Measurements from ENCODE around the gene TP53BP2. TPM values are rescaled to one million over a fixed set of nuclear protein-coding genes. Genes with fewer than 3 reads are reported as not detected.

The TP53BP2 gene
- total RNA-seq, 1 donor: 32.7 TPM

DNA sequence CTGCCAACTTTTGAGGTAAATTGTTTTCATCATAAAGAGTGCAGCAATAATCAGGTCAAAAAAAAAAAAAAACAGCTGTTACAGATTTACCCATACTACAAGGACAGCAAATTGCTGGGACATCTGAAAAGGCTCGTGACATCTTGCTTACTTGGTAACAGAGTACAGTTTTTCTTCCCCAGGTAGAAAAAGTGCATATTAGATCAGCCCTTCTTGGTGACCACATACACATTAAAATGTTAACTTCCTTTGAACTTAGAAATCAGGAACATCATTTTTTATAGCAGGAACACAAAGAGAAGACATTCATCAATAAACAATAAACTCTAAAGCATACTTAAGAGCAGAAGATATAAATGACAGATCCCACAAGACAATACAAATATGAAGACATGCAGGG lies 16.1 kb downstream of the TP53BP2 start:
- no peak overlapping the region for H3K4me3 ChIP-seq (ENCODE audit: low read depth, low read length)
- TF ChIP-seq, protein P1, sequence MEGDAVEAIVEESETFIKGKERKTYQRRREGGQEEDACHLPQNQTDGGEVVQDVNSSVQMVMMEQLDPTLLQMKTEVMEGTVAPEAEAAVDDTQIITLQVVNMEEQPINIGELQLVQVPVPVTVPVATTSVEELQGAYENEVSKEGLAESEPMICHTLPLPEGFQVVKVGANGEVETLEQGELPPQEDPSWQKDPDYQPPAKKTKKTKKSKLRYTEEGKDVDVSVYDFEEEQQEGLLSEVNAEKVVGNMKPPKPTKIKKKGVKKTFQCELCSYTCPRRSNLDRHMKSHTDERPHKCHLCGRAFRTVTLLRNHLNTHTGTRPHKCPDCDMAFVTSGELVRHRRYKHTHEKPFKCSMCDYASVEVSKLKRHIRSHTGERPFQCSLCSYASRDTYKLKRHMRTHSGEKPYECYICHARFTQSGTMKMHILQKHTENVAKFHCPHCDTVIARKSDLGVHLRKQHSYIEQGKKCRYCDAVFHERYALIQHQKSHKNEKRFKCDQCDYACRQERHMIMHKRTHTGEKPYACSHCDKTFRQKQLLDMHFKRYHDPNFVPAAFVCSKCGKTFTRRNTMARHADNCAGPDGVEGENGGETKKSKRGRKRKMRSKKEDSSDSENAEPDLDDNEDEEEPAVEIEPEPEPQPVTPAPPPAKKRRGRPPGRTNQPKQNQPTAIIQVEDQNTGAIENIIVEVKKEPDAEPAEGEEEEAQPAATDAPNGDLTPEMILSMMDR (IDR thresholded peaks at IDR 0.05; ENCODE audit: insufficient read depth, low read length): no peak
- DNase-seq (ENCODE audit: low read depth): no peak

DNA sequence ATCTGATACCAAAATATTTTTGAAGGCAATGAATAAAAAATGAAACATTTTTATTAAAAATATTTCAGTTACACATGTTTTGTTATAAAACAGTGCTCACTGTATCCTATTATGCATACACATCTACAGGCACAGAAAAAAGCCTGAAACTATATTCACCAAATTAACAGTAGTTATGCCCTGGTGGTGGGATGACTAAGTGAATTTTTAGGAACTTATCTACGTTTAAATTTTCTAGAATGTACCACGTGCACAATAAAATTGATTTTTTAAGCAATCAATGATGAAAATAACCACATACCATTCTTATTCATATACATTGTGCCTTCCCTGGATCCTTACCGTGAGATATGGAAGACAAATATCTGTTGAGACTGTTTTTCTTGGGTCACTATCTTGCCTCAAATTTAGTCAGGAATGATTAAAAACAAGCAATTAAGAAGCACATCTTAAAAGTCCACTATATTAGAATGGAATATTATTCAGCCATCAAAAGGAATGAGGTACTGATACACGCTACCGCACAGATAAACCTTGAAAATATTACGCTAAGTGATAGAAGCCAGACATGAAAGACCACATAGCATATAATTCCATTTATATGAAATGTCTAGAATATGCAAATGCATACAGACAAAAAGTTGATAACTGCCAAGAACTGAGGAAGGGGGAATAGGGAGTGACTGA lies 17.4 kb downstream of the TP53BP2 start:
- no peak for DNase-seq (ENCODE audit: low read depth)
- TF ChIP-seq, protein P1 (IDR thresholded peaks at IDR 0.05; ENCODE audit: insufficient read depth, low read length): no peak
- no peak overlapping the region for H3K4me3 ChIP-seq (ENCODE audit: low read depth, low read length)

DNA sequence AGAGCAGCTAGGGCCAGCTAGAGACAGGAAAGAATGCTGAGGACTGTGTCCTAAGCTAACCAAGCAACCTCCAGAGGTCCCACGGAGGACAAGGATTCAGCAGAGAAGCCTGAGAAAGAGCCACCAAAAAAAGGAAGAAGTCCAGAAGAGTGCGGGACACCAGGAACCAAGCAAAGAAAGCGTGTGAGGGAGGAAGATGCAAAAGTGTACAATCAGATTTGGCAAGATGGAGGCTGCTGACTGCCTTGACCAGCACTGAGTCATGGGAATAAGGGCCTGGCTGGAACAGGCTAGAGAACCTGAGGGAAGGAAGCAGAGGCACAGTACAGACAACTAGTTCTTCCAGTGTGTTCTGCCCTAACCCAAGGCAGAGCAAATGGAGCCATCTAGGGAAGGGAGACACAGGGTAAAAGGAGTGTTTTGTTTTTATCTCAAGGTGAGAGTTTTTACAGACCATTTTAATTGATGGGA lies 18.5 kb downstream of the TP53BP2 start:
- TF ChIP-seq, protein P1 (IDR thresholded peaks at IDR 0.05; ENCODE audit: insufficient read depth, low read length): no peak
- no peak overlapping the region for H3K4me3 ChIP-seq (ENCODE audit: low read depth, low read length)
- peak; percentile 60 for DNase-seq (ENCODE audit: low read depth)

- DNase-seq (ENCODE audit: low read depth): no peak
- TF ChIP-seq, protein P1 (IDR thresholded peaks at IDR 0.05; ENCODE audit: insufficient read depth, low read length): no peak
- H3K4me3 ChIP-seq (ENCODE audit: low read depth, low read length): no peak overlapping the region
Observed at GRCh38 chr1:223825767-223826748, 19.7 kb downstream of the TP53BP2 start.

DNA sequence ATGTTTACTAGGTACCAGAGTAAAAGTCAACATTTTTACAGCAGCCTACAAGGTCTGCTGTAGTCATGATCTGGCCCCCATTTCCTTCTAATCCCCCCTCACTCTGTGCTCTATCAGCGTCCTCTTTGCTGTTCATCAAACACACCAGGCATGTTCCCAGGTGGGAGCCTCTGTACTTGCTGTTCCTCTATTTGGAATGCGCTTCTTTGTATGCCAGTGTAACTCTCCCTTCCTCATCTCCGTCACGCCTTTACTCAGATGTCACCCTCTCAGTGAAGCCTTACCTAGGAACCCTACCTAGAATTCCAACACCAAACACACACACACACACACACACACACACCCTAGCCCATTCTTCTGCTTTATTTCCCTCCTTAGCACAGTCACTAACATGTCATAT lies 21.0 kb downstream of the TP53BP2 start:
- no peak for DNase-seq (ENCODE audit: low read depth)
- TF ChIP-seq, protein P1 (IDR thresholded peaks at IDR 0.05; ENCODE audit: insufficient read depth, low read length): no peak
- no peak overlapping the region for H3K4me3 ChIP-seq (ENCODE audit: low read depth, low read length)

GRCh38 chr1:223824287-223824686 lies 21.5 kb downstream of the TP53BP2 start:
- no peak for DNase-seq (ENCODE audit: low read depth)
- H3K4me3 ChIP-seq (ENCODE audit: low read depth, low read length): no peak overlapping the region
- TF ChIP-seq, protein P1 (IDR thresholded peaks at IDR 0.05; ENCODE audit: insufficient read depth, low read length): no peak
